Measurements from ENCODE around the gene ANKS1A.

Gene ANKS1A

DNA sequence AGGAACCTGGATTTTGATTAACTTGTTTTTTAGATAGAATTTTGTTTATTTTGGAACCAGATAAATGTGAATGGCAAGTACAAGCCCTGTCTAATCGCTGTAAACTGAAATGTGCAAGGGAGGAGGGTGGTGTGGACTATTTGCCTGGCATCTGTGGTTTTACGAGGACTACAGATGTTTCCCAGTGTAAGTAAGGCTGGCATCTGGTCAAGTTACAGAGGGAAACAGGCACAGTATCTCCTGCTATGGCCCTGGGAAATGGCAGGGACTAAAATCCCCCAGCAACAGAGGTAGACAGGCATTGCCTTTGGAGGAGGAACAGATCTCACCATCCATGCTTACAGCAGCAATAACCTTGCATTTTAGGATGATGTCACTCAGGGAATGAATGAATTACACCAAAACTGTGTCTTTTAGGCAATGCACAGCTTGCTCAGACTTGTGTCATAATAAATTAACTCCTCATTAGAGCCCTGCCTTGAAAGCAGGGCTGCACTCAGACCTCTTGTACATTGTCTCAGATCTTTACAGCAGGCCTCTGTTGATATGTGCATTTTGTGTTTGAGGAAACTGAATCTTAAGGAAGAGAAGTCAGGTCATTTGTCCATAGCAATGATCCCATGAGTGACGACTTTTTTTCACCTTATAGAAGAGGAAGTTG, 155.8 kb downstream of the ANKS1A start:
- peak; percentile 72 to 78 for DNase-seq

DNA sequence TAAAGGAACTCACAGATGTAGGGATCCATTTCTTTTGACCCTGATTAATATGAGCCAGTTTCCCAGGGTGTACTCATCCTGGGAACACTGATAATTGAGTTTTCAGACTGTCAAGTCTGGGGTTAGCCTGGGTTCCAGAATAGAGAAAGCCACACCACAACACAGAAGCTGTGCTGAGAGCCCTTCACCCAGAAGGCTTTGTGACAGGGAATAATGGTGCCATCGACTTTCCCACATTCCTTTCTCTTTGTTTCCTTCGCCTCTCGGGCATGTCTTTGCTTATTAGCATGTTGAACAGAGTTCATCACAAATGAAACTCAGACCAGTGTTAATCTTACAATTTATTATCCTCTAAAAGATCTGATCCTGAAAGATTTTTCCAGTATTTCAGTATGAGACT, 157.0 kb downstream of the ANKS1A start:
- DNase-seq, result no peak

DNA sequence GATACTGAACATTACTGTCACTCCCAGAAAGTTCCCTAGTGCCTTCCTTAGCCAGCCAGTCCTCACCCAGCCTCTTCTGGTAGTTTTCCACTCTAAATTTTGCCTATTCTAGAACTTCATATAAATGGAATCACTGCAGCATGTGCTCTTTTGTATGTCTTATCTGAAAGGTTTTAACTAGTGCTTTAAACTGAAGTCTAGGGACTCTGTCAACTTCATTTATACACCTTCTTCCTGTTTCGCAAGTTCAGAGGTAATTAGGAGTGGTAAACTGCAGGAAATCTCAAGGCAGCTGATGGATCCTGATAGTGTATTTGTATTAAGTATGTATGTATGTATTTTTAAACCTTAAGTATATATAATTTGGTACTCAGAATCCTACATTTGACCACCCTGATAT, 157.8 kb downstream of the ANKS1A start:
- no peak for DNase-seq

DNA sequence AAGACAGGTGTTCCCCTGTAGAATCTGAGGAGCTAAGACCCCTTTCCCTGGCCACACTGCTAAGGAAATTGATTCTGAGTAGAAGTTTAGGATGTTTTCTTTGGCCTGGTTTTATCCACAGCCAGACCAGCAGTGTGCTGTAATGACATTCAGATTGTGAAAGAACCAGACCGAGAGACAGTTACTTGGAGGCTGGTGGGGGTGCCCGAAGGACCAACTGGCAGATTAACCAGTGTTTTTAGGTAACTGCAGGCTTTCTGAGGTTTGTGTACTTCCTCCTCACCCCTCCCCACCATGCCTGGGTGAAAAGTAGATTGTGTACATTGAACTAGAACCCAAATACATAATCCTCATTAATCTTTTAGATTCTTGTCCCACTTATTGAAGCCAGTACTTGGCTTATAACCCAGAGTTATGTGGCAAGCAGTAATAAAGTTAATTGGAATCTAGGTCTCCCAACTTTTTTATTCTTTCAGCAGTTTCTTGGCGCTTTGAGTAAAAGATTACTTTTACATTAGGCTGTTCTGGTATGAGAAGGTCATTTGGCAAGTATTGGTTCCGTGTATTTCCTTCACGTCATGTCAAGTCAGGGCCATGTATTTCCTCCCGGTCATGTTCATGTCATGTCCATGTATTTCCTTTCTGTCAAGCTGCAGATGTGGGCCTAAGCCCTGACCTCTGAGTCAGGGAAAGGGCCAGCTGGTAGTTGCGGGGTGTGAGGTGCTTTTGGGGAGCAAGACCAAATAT, 158.4 kb downstream of the ANKS1A start:
- DNase-seq, result peak; percentile 20 to 34

DNA sequence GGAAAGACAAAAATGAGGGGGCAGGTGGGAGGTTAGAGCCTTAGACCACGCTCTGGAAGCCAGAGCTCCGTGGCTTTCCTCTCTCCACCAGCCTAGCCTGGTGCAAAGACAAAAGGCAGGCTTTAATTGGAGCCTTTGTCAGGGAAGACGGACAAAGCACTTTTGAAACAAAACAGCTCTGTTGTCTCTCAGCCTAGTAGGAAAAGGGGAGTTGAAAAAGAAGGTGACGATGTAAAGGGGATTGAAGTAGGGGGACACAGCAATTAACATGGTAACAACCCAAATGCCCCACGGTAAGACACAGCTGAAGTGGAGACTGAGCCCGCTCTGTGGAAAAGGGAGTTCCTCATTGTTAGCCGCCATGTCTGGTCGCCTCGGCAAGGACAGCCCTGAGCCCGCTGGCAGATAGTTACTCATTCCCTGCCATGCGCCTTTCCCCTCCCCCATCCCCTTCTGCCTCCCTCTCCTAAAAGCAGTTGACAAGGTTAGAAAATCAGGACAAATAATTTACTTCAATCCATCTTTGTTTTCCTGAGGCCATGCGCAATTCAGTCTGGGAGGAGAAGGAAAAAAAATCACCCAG, 159.1 kb downstream of the ANKS1A start:
- DNase-seq, result peak in 1 of 2 donors; percentile 56

DNA sequence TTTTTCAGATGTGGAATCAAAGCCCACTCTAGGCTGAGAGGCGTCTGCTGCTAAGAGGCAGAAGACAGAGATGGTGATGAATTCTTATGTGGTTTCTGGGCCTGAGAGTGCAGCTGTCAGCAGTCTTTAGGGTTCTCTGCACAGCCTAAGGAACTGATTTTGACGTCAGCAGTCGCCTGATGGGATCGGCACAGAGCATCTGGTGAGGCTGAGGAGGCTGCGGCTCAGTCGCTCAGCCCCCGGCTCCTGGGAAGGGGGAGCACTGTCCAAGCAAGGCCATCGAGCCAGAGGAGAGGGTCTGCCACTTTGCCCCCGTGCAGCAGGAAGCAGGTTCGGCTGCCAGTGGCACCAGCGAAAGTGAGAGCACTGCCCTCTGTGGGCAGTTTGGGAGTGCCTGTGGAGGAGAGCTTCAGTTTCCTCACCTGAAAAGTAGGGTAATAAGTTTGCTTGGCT, 159.6 kb downstream of the ANKS1A start:
- DNase-seq, result peak; percentile 32 to 58

DNA sequence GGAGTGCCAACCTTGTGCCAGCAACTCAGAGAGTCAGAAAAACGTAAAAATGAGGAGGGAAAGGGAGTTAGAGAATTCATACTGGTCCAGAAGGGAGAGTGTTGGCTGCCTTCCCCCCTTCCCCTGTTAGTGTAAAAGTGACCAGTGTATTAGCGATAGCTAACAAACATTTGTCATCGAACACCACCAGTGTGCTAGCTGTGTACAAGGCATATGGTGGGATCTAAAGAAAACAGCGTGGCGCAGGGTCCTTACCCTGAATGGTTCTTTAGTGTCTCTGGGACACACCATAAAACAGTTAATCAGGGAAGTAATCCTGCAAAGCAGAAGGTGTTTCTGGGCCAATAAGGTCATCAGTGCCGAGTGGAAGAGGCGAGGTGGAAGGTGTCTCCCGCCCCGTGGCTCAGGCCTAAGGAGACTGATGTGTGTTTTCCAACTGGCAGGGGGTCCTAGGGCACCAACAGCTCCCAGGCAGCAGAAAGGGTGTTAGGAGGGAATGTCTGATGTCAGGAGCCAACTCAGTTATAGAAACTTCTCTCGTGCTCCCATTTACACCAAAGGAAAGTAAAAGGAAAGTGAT, 160.2 kb downstream of the ANKS1A start:
- DNase-seq, result no peak

DNA sequence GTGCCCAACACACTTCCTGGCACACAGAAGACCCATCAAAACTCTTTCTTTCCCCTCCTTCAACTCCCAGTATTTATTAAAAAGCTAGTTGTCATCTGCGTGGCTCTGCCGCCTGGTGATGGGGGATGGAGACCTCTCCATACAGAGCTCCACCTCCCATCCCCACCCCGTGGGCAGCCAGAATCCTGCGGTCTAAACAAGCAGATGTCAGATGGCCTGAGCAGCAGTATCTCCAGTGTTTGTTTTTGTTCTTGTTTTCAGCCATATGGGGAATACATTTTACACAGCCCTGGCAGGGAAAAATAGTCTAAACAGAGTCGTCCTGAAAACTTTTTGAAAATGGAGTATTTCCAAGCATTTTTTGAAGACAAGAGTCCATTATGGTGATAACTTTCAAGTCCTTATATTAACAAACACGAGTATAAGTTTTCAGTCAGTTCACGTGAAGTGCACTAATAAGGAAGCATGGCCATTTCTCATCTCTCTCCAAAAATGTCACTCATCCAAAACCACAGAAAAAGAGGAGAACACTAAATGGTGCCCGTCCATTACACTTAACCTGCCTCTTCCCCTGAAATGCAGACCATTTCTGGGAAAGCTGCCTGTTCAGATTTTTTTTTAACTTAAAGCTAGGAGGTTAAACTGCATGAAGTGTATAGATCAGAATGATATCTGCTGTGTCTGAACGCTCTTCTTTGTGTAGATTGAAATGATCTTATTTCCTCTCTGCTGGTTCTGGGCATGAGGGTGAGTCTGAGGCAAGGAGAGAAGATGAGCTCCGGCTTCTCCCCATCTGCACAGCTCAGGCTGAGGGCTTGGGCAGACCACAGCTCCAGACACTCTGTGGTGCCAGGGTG, 161.1 kb downstream of the ANKS1A start:
- DNase-seq, result peak; percentile 19 to 52

DNA sequence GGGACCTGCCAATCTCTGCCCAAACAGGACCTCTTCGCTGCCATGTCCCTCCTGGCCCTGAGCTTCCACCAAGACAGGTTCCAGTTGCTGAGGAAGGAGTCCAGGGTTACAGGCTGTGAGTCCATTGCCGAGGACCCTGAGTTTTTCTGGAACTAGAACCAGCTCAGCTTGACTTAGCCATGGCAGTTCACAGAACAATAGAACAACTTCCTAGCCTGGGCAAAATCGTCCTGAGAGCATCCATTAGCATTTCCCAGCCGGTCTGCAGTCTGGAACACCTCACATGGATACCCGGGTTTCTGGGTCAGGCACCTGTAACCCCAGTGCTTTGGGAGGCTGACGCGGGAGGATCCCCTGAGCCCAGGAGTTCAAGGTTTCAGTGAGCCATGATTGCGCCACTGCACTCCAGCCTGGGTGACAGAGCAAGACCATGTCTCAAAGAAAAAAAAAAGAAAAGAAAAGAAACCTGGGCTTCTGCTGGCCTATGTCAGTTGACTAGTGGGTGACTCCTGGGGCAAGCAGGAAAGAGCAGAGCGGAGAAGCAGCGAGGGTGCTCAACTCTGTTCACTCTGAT, 161.8 kb downstream of the ANKS1A start:
- no peak for DNase-seq

DNA sequence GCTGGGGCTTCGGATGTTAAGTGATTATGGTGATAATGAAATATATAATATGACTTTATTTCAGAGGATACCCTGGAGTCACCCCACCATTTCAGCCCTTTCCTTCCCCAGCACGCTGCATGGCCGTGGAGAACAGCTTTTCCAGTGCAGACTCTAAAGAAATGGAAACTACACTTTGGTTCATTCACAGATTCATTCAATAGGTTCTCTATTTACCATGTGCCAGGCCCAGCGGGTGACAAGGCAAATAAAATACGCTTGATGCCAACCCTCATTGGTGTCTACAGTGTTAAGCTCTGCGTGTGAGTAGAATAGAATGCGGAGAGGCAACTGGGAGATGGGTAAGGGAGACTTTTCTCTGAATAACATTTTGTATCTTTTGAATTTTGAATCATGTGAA, 162.3 kb downstream of the ANKS1A start:
- no peak for DNase-seq

DNA sequence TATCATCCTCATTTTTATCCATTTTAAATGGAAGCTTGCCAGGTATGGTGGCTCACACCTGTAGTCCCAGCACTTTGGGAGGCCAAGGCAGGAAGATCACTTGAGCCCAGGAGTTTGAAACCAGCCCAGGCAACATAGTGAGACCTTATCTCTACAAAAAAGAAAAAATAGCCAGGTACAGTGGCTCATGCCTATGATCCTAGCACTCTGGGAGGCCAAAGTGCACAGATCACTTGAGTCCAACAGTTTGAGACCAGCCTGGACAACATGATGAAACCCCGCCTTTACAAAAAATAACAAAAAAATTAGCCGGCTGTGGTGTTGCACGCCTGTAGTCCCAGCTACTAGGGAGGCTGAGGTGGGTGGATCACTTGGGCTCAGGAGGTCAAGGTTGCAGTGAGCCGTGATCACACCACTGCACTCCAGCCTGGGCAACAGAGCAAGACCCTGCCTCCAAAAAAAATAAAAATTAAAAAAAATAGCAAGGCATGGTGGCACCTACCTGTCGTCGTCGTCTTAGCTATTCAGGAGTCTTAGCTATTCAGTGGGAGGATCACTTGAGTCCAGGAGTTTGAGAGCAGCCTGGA, 163.0 kb downstream of the ANKS1A start:
- no peak for DNase-seq

DNA sequence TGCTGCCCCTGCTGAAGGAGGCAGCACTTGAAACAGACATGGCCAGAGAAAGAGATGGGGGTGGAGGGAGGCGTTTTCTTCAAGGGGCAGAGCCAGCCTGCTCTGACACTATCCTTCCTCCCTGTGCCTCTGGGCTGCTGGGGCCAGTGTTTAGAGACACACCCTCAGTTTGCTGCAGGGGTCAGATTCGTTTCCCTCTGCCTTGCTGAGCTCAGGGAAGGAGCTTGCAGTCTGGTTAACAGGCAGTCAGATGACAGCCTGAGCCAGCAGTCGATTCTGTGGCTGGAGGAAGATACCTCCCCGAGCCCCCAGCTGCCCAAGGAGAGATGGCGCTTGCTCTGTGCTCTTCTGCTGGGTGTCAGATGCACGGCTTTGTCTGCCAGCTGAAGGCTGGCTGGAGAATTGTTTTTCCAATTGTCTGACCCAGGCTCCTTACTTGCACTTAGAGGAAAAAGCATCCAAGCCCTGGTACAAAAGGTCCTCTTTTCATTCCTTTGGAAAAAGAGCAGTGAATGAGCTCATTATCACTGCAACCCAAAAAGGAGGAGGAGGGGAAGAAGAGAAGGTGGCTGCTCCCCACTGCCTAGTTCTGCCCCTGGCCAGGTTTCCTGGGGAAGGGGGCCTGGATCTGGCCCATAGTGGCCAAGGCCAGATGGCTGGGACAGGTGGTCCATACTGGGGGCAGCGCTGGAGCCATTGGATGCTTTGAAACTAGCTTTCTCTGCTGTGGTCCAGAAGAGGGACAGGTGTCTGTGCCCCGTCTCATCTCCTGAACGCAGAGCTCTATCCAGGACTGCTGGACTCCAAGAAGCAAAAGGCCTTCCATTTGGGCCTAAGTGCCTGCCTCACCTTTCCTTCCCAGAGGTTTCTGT, 163.9 kb downstream of the ANKS1A start:
- peak; percentile 65 to 68 for DNase-seq

DNA sequence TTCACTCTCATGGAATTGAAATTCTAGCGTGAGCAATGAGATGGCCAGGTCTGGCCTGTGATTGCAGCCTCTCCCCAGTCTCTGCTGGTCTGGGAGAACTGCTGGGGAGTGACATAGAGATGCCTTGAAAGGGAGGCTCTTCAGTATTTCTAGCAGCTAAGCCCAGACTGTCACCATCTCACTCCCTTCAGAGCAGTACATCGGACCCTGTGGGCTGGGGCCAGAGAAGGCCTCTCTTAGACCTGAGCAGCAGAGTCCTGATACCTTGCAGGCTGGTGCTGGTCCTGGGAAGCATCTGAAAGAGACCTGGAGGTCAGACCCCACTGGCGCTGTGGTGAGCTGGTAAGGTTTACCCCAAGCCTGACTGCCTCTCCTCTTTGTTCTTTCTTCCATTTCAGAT, 164.6 kb downstream of the ANKS1A start:
- DNase-seq, result no peak

DNA sequence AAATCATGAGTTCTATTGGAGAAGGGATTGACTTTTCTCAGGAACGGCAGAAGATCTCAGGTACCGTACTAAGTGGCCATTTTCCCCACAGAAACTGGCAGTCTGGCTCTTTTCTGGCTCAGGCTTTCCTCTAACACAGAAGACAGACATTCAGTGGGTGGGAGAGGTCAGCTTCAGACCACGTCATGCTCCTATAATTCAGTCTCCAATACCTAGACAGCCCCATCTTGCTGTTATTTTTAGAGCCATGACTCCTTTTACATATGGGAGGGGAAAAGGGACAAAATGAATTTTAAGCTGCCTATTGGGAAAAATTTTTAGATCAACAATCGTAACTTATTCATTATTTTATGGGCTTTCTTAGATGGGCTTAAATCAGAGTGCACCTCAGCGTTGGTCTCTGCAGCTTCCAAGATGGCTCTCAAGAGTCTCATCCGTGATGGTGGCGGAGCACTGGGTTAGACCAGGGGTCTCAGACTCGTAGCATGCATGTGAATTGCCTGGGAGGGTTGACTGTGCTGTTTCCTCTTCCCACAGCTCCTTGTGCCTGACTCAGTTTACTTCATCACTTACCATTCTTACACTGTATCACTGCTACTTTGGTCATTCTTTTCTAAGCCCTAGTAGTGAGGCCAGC, 165.2 kb downstream of the ANKS1A start:
- DNase-seq, result no peak

DNA sequence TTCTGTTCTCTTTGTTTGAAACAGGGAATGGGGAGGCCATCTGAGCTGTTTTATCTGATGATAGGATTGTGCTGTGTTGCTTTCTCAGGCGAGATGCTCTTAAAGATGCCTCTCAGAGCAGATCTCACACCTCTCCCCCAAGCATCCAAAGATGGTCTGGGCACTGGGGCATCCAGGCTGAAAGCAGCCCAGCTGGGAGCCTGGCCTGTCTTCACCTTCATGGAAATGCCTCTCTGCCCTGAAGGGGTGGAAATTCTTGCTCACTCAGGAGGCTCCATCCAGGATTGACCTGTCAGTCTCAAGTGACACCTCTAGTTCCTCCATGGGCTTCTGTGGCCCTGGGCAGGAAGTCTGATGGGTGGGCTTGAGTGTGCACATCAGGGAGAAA, 165.7 kb downstream of the ANKS1A start:
- DNase-seq, result no peak

DNA sequence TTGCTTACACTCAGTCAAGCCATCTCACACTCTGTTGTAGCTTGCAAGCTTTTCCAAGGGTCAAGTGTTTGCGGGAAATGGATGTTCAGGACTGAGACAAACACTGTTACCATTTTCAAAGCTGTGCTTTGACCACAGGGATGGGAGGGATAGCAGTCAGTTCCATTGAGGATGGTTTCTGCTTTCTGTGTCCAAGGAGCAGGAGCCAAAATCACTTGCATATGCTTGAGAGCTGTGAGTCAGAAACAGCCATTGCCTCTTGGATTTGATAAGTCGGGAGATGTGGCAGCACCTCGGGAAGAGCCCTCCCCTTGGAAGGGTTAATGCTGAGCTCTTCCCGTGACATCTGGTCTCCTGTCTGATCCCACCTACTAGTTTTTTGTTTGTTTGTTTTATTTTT, 166.8 kb downstream of the ANKS1A start:
- no peak for DNase-seq

DNA sequence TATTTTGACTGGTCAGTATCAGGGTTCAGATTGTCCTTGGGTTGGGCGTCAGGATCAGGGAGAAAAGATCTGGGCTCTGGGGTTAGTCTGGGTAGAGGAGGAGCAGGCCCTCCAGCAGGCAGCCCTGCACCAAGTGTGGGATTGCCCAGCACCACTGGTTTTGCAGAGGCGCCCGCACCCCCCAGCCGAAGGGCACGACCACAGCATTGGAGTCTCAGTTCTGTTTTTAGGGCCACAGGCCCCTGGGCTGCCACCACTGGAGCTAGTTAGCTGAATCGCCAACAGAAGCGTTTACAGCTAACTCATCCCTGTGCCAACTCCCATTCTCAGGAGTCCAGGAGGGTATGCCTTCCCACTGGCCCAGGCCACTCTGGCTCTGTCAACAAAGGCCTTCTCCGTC, 167.9 kb downstream of the ANKS1A start:
- DNase-seq, result no peak

DNA sequence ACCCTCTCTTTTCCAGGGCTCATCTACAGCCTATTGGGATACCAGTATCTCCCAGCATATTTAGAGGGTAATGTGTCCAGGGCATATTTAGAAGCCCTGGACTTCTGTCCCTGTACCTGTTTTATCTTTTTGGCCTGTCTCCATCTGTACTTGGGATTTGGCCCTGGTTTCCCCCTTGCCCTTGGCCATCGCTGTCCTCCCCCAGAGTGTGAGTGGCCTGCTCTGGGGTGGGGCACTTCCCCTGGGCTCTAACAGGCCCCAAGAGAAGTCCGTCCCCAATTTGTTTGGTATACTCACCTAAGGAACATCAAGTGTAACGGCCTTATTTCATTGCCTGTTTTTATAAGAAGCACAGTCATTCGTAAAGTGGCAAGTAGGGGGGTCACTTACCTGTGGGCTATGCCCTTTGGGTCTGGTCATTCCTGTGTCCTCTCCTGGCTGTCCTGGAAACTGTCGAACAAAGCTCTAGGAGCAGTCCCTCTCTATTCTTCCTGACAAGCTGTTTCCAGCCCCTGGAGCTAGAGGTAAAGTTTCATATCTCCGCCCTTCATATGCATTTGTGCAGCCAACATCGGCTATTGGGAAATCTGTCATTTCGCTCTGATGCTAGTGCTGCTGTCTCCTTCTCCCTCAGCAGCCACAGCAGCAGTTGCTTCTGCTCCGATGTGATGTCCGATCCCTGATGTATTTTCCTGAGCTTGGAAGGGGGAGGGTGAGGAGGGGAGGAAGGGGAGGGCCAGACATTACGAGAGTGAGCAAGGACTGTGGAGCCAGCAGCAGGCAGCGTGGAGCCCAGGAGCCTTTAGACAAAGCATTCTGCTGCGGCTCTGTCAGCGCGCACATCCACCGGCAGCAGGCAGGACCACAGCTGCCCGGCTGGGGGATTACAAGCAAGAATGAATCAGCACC, 168.6 kb downstream of the ANKS1A start:
- DNase-seq, result no peak

DNA sequence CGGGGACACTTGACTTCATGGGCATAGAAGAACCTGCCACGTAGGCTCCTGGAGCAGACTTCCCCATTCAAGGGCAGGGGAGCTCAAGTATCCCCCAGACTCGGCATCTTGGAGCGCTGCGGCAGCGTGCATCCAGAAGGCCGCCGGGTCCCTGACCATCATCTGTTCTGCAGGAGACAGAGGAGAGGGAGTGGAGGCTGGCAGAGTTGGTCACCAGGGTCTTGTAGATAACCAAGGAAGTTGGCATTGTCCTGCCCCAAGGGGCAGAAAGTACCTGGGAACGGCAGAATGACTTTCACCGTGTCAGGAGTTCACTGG, 169.3 kb downstream of the ANKS1A start:
- DNase-seq, result no peak
